WTC11 (cell line): Measurements from ENCODE around the gene GNRHR. TPM values are rescaled to one million over a fixed set of nuclear protein-coding genes. Genes with fewer than 3 reads are reported as not detected.

Experiments
- ATAC-seq: fragments of 200-7000 bp; cut with Tn5 transposase; 2 replicates; pipeline ENCODE4 v1.10.0; 2021; ENCODE audit warnings: mild to moderate bottlenecking, moderate library complexity
- CTCF ChIA-PET: fragments of 300-600 bp; sonication (Branson Sonifier 250); formaldehyde crosslinking; loops from one replicate; lab custom pipeline; 2021; ENCODE audit warnings: antibody characterized with exemption; lab: Charles Lee
- POLR2A ChIA-PET: fragments of 350-600 bp; sonication (Branson Sonifier 250); formaldehyde crosslinking; loops from one replicate; lab custom pipeline; 2021; ENCODE audit warnings: antibody characterized with exemption; lab: Charles Lee
- DNase-seq: peaks from one replicate; pipeline ENCODE4 v3.0.0; 2021; ENCODE audit warnings: low spot score
- H3K27ac Mint-ChIP-seq: 2 replicates; pipeline ENCODE4 v1.8.0; 2021; ENCODE audit warnings: mixed read lengths
- H3K27me3 Mint-ChIP-seq: 2 replicates; pipeline ENCODE4 v1.8.0; 2021; ENCODE audit warnings: low read depth, mild to moderate bottlenecking, moderate library complexity, mixed read lengths
- H3K36me3 Mint-ChIP-seq: 2 replicates; pipeline ENCODE4 v1.8.0; 2021; ENCODE audit warnings: mixed read lengths
- H3K4me1 Mint-ChIP-seq: 2 replicates; pipeline ENCODE4 v1.8.0; 2022; ENCODE audit warnings: mixed read lengths
- H3K4me3 Mint-ChIP-seq: 2 replicates; pipeline ENCODE4 v1.8.0; 2021; ENCODE audit warnings: mild to moderate bottlenecking, moderate library complexity, mixed read lengths
- H3K9me3 Mint-ChIP-seq: 2 replicates; pipeline ENCODE4 v1.8.0; 2021; ENCODE audit warnings: mixed read lengths
- CREM ChIP-seq: sonication (generic); formaldehyde crosslinking; IDR thresholded peaks from 2 replicates; pipeline ENCODE4 v1.8.1; 2022; ENCODE audit warnings: mild to moderate bottlenecking, missing genetic modification reagents, moderate library complexity
- CTCF ChIP-seq: fragments of 200-600 bp; IDR thresholded peaks from 2 replicates; pipeline ENCODE4 v1.8.0; 2022; ENCODE audit warnings: antibody characterized with exemption
- E2F5 ChIP-seq: sonication (generic); formaldehyde crosslinking; IDR thresholded peaks from 2 replicates; pipeline ENCODE4 v1.8.1; 2022; ENCODE audit warnings: mild to moderate bottlenecking, moderate library complexity, missing genetic modification reagents
- GRHL2 ChIP-seq: fragments of 250-450 bp; sonication (Bioruptor Pico); IDR thresholded peaks from 2 replicates; pipeline ENCODE4 v1.8.0; 2022; ENCODE audit warnings: mild to moderate bottlenecking, moderate library complexity; ENCODE audit not compliant: insufficient replicate concordance, severe bottlenecking
- GTF2I ChIP-seq: fragments of 250-450 bp; sonication (Bioruptor Pico); conservative IDR thresholded peaks from 2 replicates; pipeline ENCODE4 v1.4.0; 2021; ENCODE audit warnings: mild to moderate bottlenecking
- HMGA2 ChIP-seq: fragments of 250-450 bp; sonication (Bioruptor Pico); IDR thresholded peaks from 2 replicates; pipeline ENCODE4 v1.4.0; 2021; ENCODE audit warnings: mild to moderate bottlenecking, moderate library complexity
- MLX ChIP-seq: sonication (generic); formaldehyde crosslinking; IDR thresholded peaks from 2 replicates; pipeline ENCODE4 v1.8.1; 2023; ENCODE audit warnings: mild to moderate bottlenecking, missing genetic modification reagents, moderate library complexity
- PRRX2 ChIP-seq: fragments of 250-450 bp; sonication (Bioruptor Pico); IDR thresholded peaks from 2 replicates; pipeline ENCODE4 v1.8.0; 2021; ENCODE audit warnings: mild to moderate bottlenecking
- SOX15 ChIP-seq: fragments of 250-450 bp; sonication (Bioruptor Pico); IDR thresholded peaks from 2 replicates; pipeline ENCODE4 v1.9.0; 2021; ENCODE audit warnings: mild to moderate bottlenecking
- TCF7 ChIP-seq: sonication (generic); formaldehyde crosslinking; IDR thresholded peaks from 2 replicates; pipeline ENCODE4 v1.8.0; 2022; ENCODE audit warnings: mild to moderate bottlenecking, low read depth, missing genetic modification reagents, moderate library complexity
- TP53 ChIP-seq: sonication (generic); formaldehyde crosslinking; IDR thresholded peaks from 2 replicates; pipeline ENCODE4 v1.8.1; 2023; ENCODE audit warnings: mild to moderate bottlenecking, missing genetic modification reagents
- ZBTB21 ChIP-seq: sonication (generic); formaldehyde crosslinking; IDR thresholded peaks from 2 replicates; pipeline ENCODE4 v1.8.1; 2023; ENCODE audit warnings: mild to moderate bottlenecking, missing genetic modification reagents, borderline replicate concordance
- ZNF263 ChIP-seq: sonication (generic); formaldehyde crosslinking; IDR thresholded peaks from 2 replicates; pipeline ENCODE4 v1.8.1; 2022; ENCODE audit warnings: low read depth, mild to moderate bottlenecking, moderate library complexity, missing genetic modification reagents
- ZNF396 ChIP-seq: fragments of 250-450 bp; sonication (Bioruptor Pico); IDR thresholded peaks from 2 replicates; pipeline ENCODE4 v1.8.0; 2021; ENCODE audit warnings: mild to moderate bottlenecking, moderate library complexity, borderline replicate concordance
- ZNF416 ChIP-seq: fragments of 250-450 bp; sonication (Bioruptor Pico); IDR thresholded peaks from 2 replicates; pipeline ENCODE4 v1.9.0; 2021; ENCODE audit warnings: mild to moderate bottlenecking, inconsistent platforms
- ZNF423 ChIP-seq: fragments of 250-450 bp; sonication (Bioruptor Pico); IDR thresholded peaks from 2 replicates; pipeline ENCODE4 v2.1.2; 2022; ENCODE audit warnings: mild to moderate bottlenecking, moderate library complexity
- ZSCAN18 ChIP-seq: fragments of 250-450 bp; sonication (Bioruptor Pico); IDR thresholded peaks from 2 replicates; pipeline ENCODE4 v2.1.2; 2022; ENCODE audit warnings: mild to moderate bottlenecking, moderate library complexity
- total RNA-seq: library from RNA; stranded (reverse); gene quantifications from 3 replicates; pipeline ENCODE4 v1.2.3, GENCODE V29; 2021
- TF ChIP-seq, protein P1 (sequence below): sonication (generic); formaldehyde crosslinking; IDR thresholded peaks from 2 replicates; pipeline ENCODE4 v1.8.0; 2023; ENCODE audit warnings: mild to moderate bottlenecking, missing genetic modification reagents
- TF ChIP-seq, protein P2 (sequence below): sonication (generic); formaldehyde crosslinking; IDR thresholded peaks from 2 replicates; pipeline ENCODE4 v1.8.0; 2023; ENCODE audit warnings: missing genetic modification reagents

GNRHR gene
- total RNA-seq, 1 experiment from 2014 or later: not detected

GRCh38 chr4:67714955-67715354 is 39.2 kb downstream of the GNRHR start:
- ChIA-PET POLR2A (no interaction called here), CTCF (interaction anchor here (1.0 to 5.0 kb wide), 4 partner anchors 9 to 204 kb away, joined by 3 to 27 read pairs (median 12); partner anchors contain the start of gene UBA6)
- peaks cover 43% of the 10 kb centered on the region for H3K4me1 Mint-ChIP-seq
- no peak for DNase-seq
- H3K27me3 Mint-ChIP-seq: no peaks in the 10 kb centered on the region
- H3K4me3 Mint-ChIP-seq: no peak overlapping the region
- H3K9me3 Mint-ChIP-seq: no peaks in the 10 kb centered on the region
- peak; percentile 16 for ATAC-seq
- no peak overlapping the region for H3K27ac Mint-ChIP-seq
- TF ChIP-seq ZNF263 (CRISPR knock-in tag): no peak
- no peak for TF ChIP-seq TCF7
- no peak for TF ChIP-seq PRRX2 (CRISPR knock-in tag)
- peak; percentile 13; the same call in 1 of the 2 replicates for TF ChIP-seq CTCF
- TF ChIP-seq ZSCAN18 (CRISPR knock-in tag): no peak
- TF ChIP-seq, protein P1, sequence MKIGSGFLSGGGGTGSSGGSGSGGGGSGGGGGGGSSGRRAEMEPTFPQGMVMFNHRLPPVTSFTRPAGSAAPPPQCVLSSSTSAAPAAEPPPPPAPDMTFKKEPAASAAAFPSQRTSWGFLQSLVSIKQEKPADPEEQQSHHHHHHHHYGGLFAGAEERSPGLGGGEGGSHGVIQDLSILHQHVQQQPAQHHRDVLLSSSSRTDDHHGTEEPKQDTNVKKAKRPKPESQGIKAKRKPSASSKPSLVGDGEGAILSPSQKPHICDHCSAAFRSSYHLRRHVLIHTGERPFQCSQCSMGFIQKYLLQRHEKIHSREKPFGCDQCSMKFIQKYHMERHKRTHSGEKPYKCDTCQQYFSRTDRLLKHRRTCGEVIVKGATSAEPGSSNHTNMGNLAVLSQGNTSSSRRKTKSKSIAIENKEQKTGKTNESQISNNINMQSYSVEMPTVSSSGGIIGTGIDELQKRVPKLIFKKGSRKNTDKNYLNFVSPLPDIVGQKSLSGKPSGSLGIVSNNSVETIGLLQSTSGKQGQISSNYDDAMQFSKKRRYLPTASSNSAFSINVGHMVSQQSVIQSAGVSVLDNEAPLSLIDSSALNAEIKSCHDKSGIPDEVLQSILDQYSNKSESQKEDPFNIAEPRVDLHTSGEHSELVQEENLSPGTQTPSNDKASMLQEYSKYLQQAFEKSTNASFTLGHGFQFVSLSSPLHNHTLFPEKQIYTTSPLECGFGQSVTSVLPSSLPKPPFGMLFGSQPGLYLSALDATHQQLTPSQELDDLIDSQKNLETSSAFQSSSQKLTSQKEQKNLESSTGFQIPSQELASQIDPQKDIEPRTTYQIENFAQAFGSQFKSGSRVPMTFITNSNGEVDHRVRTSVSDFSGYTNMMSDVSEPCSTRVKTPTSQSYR (CRISPR knock-in tag): no peak
- H3K36me3 Mint-ChIP-seq: peaks cover 19% of the 10 kb centered on the region

DNA sequence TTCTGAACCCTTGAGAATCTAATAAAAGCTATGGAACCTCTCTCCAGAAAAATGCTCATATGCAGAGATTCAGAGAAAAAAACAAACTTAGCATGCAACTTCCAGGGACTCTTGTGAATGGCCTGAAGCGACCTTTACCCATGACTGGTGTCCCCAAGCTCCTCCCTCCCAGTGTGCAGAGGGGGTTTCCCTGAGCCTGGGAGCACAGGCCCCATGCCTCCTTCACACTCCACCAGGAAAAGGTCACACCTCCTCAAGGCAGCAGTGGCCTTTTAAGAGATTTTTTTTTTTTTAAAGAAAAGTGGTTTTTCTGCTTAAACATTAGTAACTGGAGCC is 40.0 kb downstream of the GNRHR start:
- ChIA-PET POLR2A (no interaction called here), CTCF (interaction anchor here (1.2 to 5.0 kb wide), 3 partner anchors 9 to 204 kb away, joined by 3 to 27 read pairs (median 20); partner anchors contain the start of gene UBA6)
- DNase-seq (no peak), ATAC-seq (no peak)
- Mint-ChIP-seq H3K27ac (no peak overlapping the region), H3K4me3 (no peak overlapping the region), H3K36me3 (peaks cover 19% of the 10 kb centered on the region), H3K27me3 (no peaks in the 10 kb centered on the region)
- TF ChIP-seq SOX15 (CRISPR knock-in tag) (no peak), HMGA2 (CRISPR knock-in tag) (no peak), GTF2I (no peak), GRHL2 (no peak), TP53 (no peak), ZNF423 (CRISPR knock-in tag) (no peak), MLX (CRISPR knock-in tag) (no peak), ZBTB21 (CRISPR knock-in tag) (no peak), ZNF416 (CRISPR knock-in tag) (no peak), ZNF396 (no peak), CREM (CRISPR knock-in tag) (no peak), E2F5 (no peak)
- TF ChIP-seq, protein P1 (CRISPR knock-in tag): no peak
- TF ChIP-seq, protein P2, sequence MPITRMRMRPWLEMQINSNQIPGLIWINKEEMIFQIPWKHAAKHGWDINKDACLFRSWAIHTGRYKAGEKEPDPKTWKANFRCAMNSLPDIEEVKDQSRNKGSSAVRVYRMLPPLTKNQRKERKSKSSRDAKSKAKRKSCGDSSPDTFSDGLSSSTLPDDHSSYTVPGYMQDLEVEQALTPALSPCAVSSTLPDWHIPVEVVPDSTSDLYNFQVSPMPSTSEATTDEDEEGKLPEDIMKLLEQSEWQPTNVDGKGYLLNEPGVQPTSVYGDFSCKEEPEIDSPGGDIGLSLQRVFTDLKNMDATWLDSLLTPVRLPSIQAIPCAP: no peak
- TF ChIP-seq, all 79 proteins: peak for 0
- Mint-ChIP-seq H3K9me3 (no peaks in the 10 kb centered on the region), H3K4me1 (peaks cover 43% of the 10 kb centered on the region)
